Stimulated activated CD4-positive, alpha-beta T cell treated with anti-CD3 and anti-CD28 coated beads, Interleukin-2, amount 100 ng/mL, for 48 hours (primary cell): ENCODE measurements around the gene C2orf42.
"Not testable (repeated sequence)": the region's sequence is repeated elsewhere in the genome, so short reads cannot be mapped to it uniquely, and the experiment has no call there.

Source experiments
- DNase-seq, 2 donors: peaks; one replicate each; pipeline ENCODE4 v3.0.0-alpha.2; 2020

The C2orf42 gene

DNA sequence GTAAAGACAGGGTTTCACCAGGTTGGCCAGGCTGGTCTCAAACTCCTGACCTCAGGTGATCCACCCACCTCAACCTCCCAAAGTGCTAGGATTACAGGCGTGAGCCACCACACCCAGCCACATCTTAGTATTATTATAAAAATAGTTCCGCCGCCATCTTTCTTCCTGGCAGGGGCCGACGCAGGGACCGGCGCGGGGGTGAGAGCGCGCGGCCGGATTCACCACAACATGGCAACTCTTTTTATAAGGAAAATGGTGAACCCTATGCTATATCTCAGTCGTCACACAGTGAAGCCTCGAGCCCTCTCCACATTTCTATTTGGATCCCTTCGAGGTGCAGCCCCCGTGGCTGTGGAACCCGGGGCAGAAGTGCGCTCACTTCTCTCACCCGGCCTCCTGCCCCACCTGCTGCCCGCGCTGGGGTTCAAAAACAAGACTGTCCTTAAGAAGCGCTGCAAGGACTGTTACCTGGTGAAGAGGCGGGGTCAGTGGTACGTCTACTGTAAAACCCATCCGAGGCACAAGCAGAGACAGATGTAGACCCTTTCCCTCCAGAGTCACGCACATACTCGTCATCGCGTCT, 88.4 kb downstream of the C2orf42 start:
- not testable (repeated sequence) for DNase-seq

DNA sequence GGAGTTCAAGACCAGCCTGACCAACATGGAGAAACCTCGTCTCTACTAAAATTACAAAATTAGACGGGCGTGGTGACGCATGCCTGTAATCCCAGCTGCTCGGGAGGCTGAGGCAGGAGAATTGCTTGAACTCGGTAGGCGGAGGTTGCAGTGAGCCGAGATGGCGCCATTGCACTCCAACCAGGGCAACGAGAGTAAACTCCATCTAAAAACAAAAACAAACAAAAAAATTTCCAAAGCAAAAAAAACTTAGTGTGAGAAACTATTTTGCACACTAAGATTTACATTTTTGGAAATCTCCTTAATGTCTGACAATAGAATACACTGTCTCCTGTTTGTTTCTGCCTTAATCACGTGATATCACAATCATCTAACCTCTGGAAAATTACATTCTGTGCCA, 89.1 kb downstream of the C2orf42 start:
- DNase-seq = not testable (repeated sequence)

DNA sequence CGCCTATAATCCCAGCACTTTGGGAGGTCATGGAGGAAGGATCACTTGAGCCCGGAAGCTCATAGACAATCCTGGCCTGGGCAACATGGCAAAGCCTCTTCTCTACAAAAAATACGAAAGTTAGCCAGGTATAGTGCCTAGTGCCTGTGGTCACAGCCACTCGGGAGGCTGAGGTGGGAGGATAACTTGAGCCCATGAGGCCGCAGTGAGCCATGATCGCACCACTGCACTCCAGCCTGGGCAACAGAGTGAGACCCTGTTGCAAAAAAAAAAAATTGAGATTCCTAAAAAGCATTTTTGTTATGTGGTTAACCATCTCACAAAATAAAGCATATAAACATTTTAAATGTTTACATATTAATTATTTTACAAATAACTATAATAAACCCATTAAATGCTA, 89.6 kb downstream of the C2orf42 start:
- DNase-seq = no peak
